IMR-90 (cell line): ENCODE results near the gene CMTM1. TPM values are rescaled to one million over a fixed set of nuclear protein-coding genes. Genes with fewer than 3 reads are reported as not detected.

ENCODE experiments used
- ATAC-seq: fragments of 200-7000 bp; cut with Tn5 transposase; 2 replicates; pipeline ENCODE4 v1.9.1; 2020; ENCODE audit warnings: low read depth, mild to moderate bottlenecking, moderate library complexity
- BruUV-seq: library from RNA; stranded (reverse); fragments of 400-500 nt; replicated peaks from 2 replicates; lab custom pipeline; 2021; lab: Mats Ljungman, UMichigan
- CTCF ChIA-PET: fragments of 300-600 bp; formaldehyde crosslinking; extraction: SDS; loops from one replicate; lab custom pipeline; 2021; ENCODE audit warnings: antibody characterized with exemption; lab: Yijun Ruan, JAX
- POLR2A ChIA-PET: fragments of 300-600 bp; sonication (Branson Sonifier 250); formaldehyde crosslinking; loops from one replicate; lab custom pipeline; 2022; ENCODE audit warnings: antibody characterized with exemption; ENCODE audit not compliant: unreplicated experiment; lab: Charles Lee
- DNase-seq: peaks from one replicate; pipeline ENCODE4 v3.0.0; 2013
- H2AFZ ChIP-seq: replicated peaks from 2 replicates; pipeline ENCODE3; 2013; ENCODE audit warnings: low read length, mild to moderate bottlenecking; ENCODE audit not compliant: poor library complexity
- H2AK5ac ChIP-seq: 2 replicates; pipeline ENCODE4 v1.6.1; 2013; ENCODE audit warnings: low read depth, low read length, inconsistent platforms
- H2AK9ac ChIP-seq: replicated peaks from 2 replicates; pipeline ENCODE3; 2013; ENCODE audit warnings: mild to moderate bottlenecking, low read depth, low read length, moderate library complexity; ENCODE audit not compliant: poor library complexity
- H2BK120ac ChIP-seq: 2 replicates; pipeline ENCODE4 v1.6.1; 2013; ENCODE audit warnings: low read depth, low read length, inconsistent platforms
- H2BK15ac ChIP-seq: 3 replicates; pipeline ENCODE4 v1.6.1; 2013; ENCODE audit warnings: low read depth, low read length, inconsistent platforms
- H2BK20ac ChIP-seq: 2 replicates; pipeline ENCODE4 v1.6.1; 2013; ENCODE audit warnings: low read depth, mild to moderate bottlenecking, inconsistent platforms, low read length, moderate library complexity
- H2BK5ac ChIP-seq: 2 replicates; pipeline ENCODE4 v1.6.1; 2013; ENCODE audit warnings: mild to moderate bottlenecking, low read depth, low read length, inconsistent platforms; ENCODE audit not compliant: poor library complexity, severe bottlenecking
- H3K14ac ChIP-seq: replicated peaks from 2 replicates; pipeline ENCODE4 v1.6.1; 2013; ENCODE audit warnings: low read depth, low read length, inconsistent platforms
- H3K18ac ChIP-seq: 2 replicates; pipeline ENCODE4 v1.6.1; 2013; ENCODE audit warnings: low read depth, low read length, control low read depth
- H3K23ac ChIP-seq: 2 replicates; pipeline ENCODE4 v1.6.1; 2013; ENCODE audit warnings: low read depth, low read length, inconsistent platforms
- H3K27ac ChIP-seq: 2 replicates; pipeline ENCODE4 v1.5.1; 2013; ENCODE audit warnings: mild to moderate bottlenecking, control low read depth, low read length; ENCODE audit not compliant: insufficient read depth
- H3K27me3 ChIP-seq: 2 replicates; pipeline ENCODE4 v1.6.1; 2013; ENCODE audit warnings: low read length; ENCODE audit not compliant: control insufficient read depth, insufficient read depth
- H3K36me3 ChIP-seq: 2 replicates; pipeline ENCODE4 v1.6.1; 2013; ENCODE audit warnings: low read length, mixed read lengths; ENCODE audit not compliant: control insufficient read depth, insufficient read depth
- H3K4ac ChIP-seq: 2 replicates; pipeline ENCODE4 v1.6.1; 2013; ENCODE audit warnings: low read depth, low read length, inconsistent platforms
- H3K4me1 ChIP-seq: 2 replicates; pipeline ENCODE4 v1.6.1; 2013; ENCODE audit warnings: low read length, mixed read lengths; ENCODE audit not compliant: control insufficient read depth, insufficient read depth
- H3K4me2 ChIP-seq: 2 replicates; pipeline ENCODE4 v1.6.1; 2013; ENCODE audit warnings: low read depth, mild to moderate bottlenecking, control low read depth, low read length, moderate library complexity
- H3K4me3 ChIP-seq: 2 replicates; pipeline ENCODE4 v1.5.1; 2013; ENCODE audit warnings: low read depth, mild to moderate bottlenecking, control low read depth, low read length, moderate library complexity; ENCODE audit not compliant: insufficient read depth
- H3K56ac ChIP-seq: 2 replicates; pipeline ENCODE4 v1.6.1; 2013; ENCODE audit warnings: low read length, inconsistent platforms; ENCODE audit not compliant: insufficient read depth; ENCODE audit errors: extremely low read depth
- H3K79me1 ChIP-seq, 2 experiments: 2 replicates each; pipeline ENCODE4 v1.6.1; 2013; ENCODE audit warnings: low read length in 2 of 2, inconsistent platforms in 1 of 2, low read depth in 1 of 2
- H3K9ac ChIP-seq: 2 replicates; pipeline ENCODE4 v1.6.1; 2013; ENCODE audit warnings: low read depth, low read length, control low read depth
- H3K9me1 ChIP-seq: 2 replicates; pipeline ENCODE4 v1.6.1; 2013; ENCODE audit warnings: low read length, inconsistent platforms; ENCODE audit not compliant: insufficient read depth
- H3K9me3 ChIP-seq: 2 replicates; pipeline ENCODE4 v1.6.1; 2013; ENCODE audit warnings: low read length; ENCODE audit not compliant: control insufficient read depth, insufficient read depth
- H4K20me1 ChIP-seq: 2 replicates; pipeline ENCODE4 v1.6.1; 2013; ENCODE audit warnings: low read length, inconsistent platforms; ENCODE audit not compliant: insufficient read depth
- H4K5ac ChIP-seq: 2 replicates; pipeline ENCODE4 v1.6.1; 2013; ENCODE audit warnings: mild to moderate bottlenecking, low read depth, low read length, control low read depth
- H4K8ac ChIP-seq, 2 experiments: 2 replicates each; pipeline ENCODE4 v1.6.1; 2013; ENCODE audit warnings: low read depth in 2 of 2, low read length in 2 of 2, control low read depth in 1 of 2, inconsistent platforms in 1 of 2
- H4K91ac ChIP-seq: 2 replicates; pipeline ENCODE4 v1.6.1; 2013; ENCODE audit warnings: low read depth, low read length, inconsistent platforms; ENCODE audit not compliant: insufficient read depth
- BHLHE40 ChIP-seq: fragments of 150-350 bp; IDR thresholded peaks from 2 replicates; pipeline ENCODE4 v1.6.1; 2016; ENCODE audit warnings: mild to moderate bottlenecking, low read depth, low read length
- CEBPB ChIP-seq: IDR thresholded peaks from 2 replicates; pipeline ENCODE4 v1.6.1; 2012; ENCODE audit warnings: low read depth, low read length, improper control_type of control experiment
- CHD1 ChIP-seq: IDR thresholded peaks from 2 replicates; pipeline ENCODE4 v1.6.1; 2012; ENCODE audit warnings: low read depth, low read length, improper control_type of control experiment
- ELK1 ChIP-seq: fragments of 150-350 bp; IDR thresholded peaks from 2 replicates; pipeline ENCODE4 v1.6.1; 2016; ENCODE audit warnings: low read depth, mild to moderate bottlenecking, low read length, moderate library complexity, borderline replicate concordance
- FOS ChIP-seq: fragments of 150-350 bp; IDR thresholded peaks from 2 replicates; pipeline ENCODE4 v1.6.1; 2016; ENCODE audit warnings: low read depth, low read length
- MAFK ChIP-seq: IDR thresholded peaks from 2 replicates; pipeline ENCODE4 v1.6.1; 2012; ENCODE audit warnings: low read depth, low read length, improper control_type of control experiment
- MAZ ChIP-seq: IDR thresholded peaks from 2 replicates; pipeline ENCODE4 v1.6.1; 2012; ENCODE audit warnings: low read depth, mild to moderate bottlenecking, low read length, improper control_type of control experiment, moderate library complexity, borderline replicate concordance
- MXI1 ChIP-seq: IDR thresholded peaks from 2 replicates; pipeline ENCODE4 v1.6.1; 2012; ENCODE audit warnings: low read depth, mild to moderate bottlenecking, low read length, moderate library complexity, borderline replicate concordance
- NFE2L2 ChIP-seq: fragments of 150-350 bp; IDR thresholded peaks from 2 replicates; pipeline ENCODE4 v1.6.1; 2016; ENCODE audit warnings: low read depth, mild to moderate bottlenecking, low read length
- POLR2A ChIP-seq: IDR thresholded peaks from 2 replicates; pipeline ENCODE4 v1.6.1; 2012; ENCODE audit warnings: mild to moderate bottlenecking, low read depth, low read length
- RAD21 ChIP-seq: IDR thresholded peaks from 2 replicates; pipeline ENCODE4 v1.6.1; 2012; ENCODE audit warnings: low read length, improper control_type of control experiment
- RCOR1 ChIP-seq: IDR thresholded peaks from 2 replicates; pipeline ENCODE4 v1.6.1; 2012; ENCODE audit warnings: mild to moderate bottlenecking, low read length, improper control_type of control experiment; ENCODE audit not compliant: insufficient replicate concordance
- RFX5 ChIP-seq: IDR thresholded peaks from 2 replicates; pipeline ENCODE4 v1.8.0; 2012; ENCODE audit warnings: low read depth, mild to moderate bottlenecking, low read length, moderate library complexity
- SMC3 ChIP-seq: fragments of 150-350 bp; IDR thresholded peaks from 2 replicates; pipeline ENCODE4 v1.6.1; 2016; ENCODE audit warnings: low read depth, mild to moderate bottlenecking, antibody characterized with exemption, low read length, moderate library complexity
- USF2 ChIP-seq: fragments of 150-350 bp; IDR thresholded peaks from 2 replicates; pipeline ENCODE4 v1.6.1; 2017; ENCODE audit warnings: mild to moderate bottlenecking, antibody characterized with exemption, low read length, low read depth
- WGBS, 2 experiments: methylation state at CpG; one replicate each; pipeline versions ENCODE4 v1.1.5 to v1.1.7; 2013; ENCODE audit warnings: missing lambda C conversion rate in 2 of 2; ENCODE audit not compliant: insufficient read length in 1 of 2; ENCODE audit errors: extremely low coverage in 2 of 2; 5-methylcytosine and 5-hydroxymethylcytosine counted together
- dilution Hi-C: fragments of 300-500 bp; cut with HindIII; formaldehyde crosslinking; loops from one replicate; pipeline ENCODE4 v1.14.3; 2018; ENCODE audit warnings: low sequenced_read_pairs; ENCODE audit not compliant: unreplicated experiment
- in situ Hi-C: fragments of 300-500 bp; cut with MboI; formaldehyde crosslinking; loops from 3 replicates; pipeline ENCODE4 v1.14.3; 2019; ENCODE audit warnings: low sequenced_read_pairs, inconsistent platforms, mixed read lengths
- intact Hi-C: fragments of 100-400 bp; cut with micrococcal nuclease; formaldehyde crosslinking; loops from 2 replicates; pipeline ENCODE4 v1.10.0; 2022
- polyA plus RNA-seq, 3 experiments: library from polyadenylated mRNA; depleted of rRNA; stranded (reverse); fragments of >200 nt; gene quantifications; 2 replicates each; pipeline ENCODE4 v1.2.3, GENCODE V29; 2012; ENCODE audit warnings: low replicate concordance in 1 of 3
- total RNA-seq: library from RNA; depleted of rRNA; stranded (reverse); fragments of >200 nt; gene quantifications from 2 replicates; pipeline ENCODE4 v1.2.3, GENCODE V29; 2012

Gene CMTM1
- total and polyA plus RNA-seq, 2 of the 4 experiments (the other 2 are of a cell fraction) = 0.54 to 2.1 TPM

- DNase-seq = no peak
- BruUV-seq = no TSS peak
- Histone ChIP-seq H4K5ac (no peak overlapping the region; the same call in 1 of the 2 replicates), H3K27me3 (no peaks in the 10 kb centered on the region), H3K56ac (no peak overlapping the region), H2BK5ac (no peak overlapping the region), H3K4me1 (peaks cover 28% of the 10 kb centered on the region), H2BK20ac (peak overlapping the region; percentile 3; the same call in 1 of the 2 replicates), H3K9ac (no peak overlapping the region), H3K23ac (no peak overlapping the region), H2BK15ac (0 out of 3 replicates have a peak overlapping the region, but pooled peaks have one; percentile 87), H3K4me3 (no peak overlapping the region), H2AFZ (peak overlapping the region; percentile 5), H3K36me3 (peaks cover 6% of the 10 kb centered on the region; the same call in 1 of the 2 replicates), H3K79me1 (peaks cover 3 to 39% of the 10 kb centered on the region in 2 experiments; a peak in 3 of 4 replicates), H3K9me1 (peaks cover 33% of the 10 kb centered on the region), H2AK9ac (no peak overlapping the region), H4K8ac (0 out of 4 replicates have a peak overlapping the region, but pooled peaks of 1 of the 2 experiments have one; percentile 12), H4K20me1 (no peaks in the 10 kb centered on the region; the same call in 1 of the 2 replicates), H3K4me2 (no peak overlapping the region), H3K14ac (peak overlapping the region; percentile 79; the same call in 1 of the 2 replicates), H4K91ac (peak overlapping the region; percentile 58), H2BK120ac (no peak overlapping the region), H3K9me3 (no peaks in the 10 kb centered on the region), H3K4ac (peak overlapping the region; percentile 81), H2AK5ac (peak overlapping the region; percentile 85), H3K27ac (no peak overlapping the region), H3K18ac (no peak overlapping the region)
- ATAC-seq = no peak
- dilution Hi-C loops = no loop called here
- POLR2A ChIA-PET = no interaction called here
- intact Hi-C loops = no loop called here
- in situ Hi-C loops = no loop called here
- CTCF ChIA-PET = no interaction called here
- WGBS, 2 experiments = 93% methylated on average over 5 of the region's 14 CpGs; no CpG with 5 or more reads in 1 of the 2 experiments
- TF ChIP-seq MXI1 (no peak), RAD21 (no peak), CEBPB (no peak), MAZ (no peak), USF2 (no peak), CHD1 (no peak), RCOR1 (no peak), NFE2L2 (no peak), BHLHE40 (no peak), RFX5 (no peak), POLR2A (no peak), MAFK (no peak), ELK1 (no peak), SMC3 (no peak), FOS (no peak)
These were observed 45.7 kb upstream of the CMTM1 start for GRCh38 chr16:66520406-66521170.
